ENCODE results near the gene ZFAND3. TPM values are rescaled to one million over a fixed set of nuclear protein-coding genes. Genes with fewer than 3 reads are reported as not detected.

ZFAND3 gene
- total RNA-seq, 4 donors from 2014 or later: 45.0 to 55.2 (median 49.5) TPM

GRCh38 chr6:37882292-37882691 lies 62.8 kb downstream of the ZFAND3 start:
- peaks cover 32 to 50% of the 10 kb centered on the region in 2 donors for H3K4me1 ChIP-seq
- DNase-seq: no peak
- H3K9me3 ChIP-seq: no peaks in the 10 kb centered on the region
- no peak overlapping the region for H3K4me3 ChIP-seq
- TF ChIP-seq POLR2A (IDR thresholded peaks at IDR 0.05) (no peak), CTCF (IDR thresholded peaks at IDR 0.05 in 4 of 5, conservative IDR thresholded peaks at IDR 0.05 in 1 of 5) (no peak)
- ATAC-seq: no peak
- no peak overlapping the region for H3K27ac ChIP-seq
- no peaks in the 10 kb centered on the region for H3K36me3 ChIP-seq
- in situ Hi-C loops (cut with MboI; ENCODE audit: low sequenced_read_pairs in 4 of 4) (no loop called here), intact Hi-C loops (cut with DNase I; ENCODE audit: low total_unique reads) (no loop called here)
- no peaks in the 10 kb centered on the region for H3K27me3 ChIP-seq

GRCh38 chr6:37882724-37883413 lies 63.3 kb downstream of the ZFAND3 start:
- no peaks in the 10 kb centered on the region for H3K27me3 ChIP-seq
- no peak overlapping the region for H3K27ac ChIP-seq
- H3K4me1 ChIP-seq: peaks cover 30 to 52% of the 10 kb centered on the region in 2 donors
- in situ Hi-C loops (cut with MboI; ENCODE audit: low sequenced_read_pairs in 4 of 4) (no loop called here), intact Hi-C loops (cut with DNase I; ENCODE audit: low total_unique reads) (no loop called here)
- DNase-seq (no peak), ATAC-seq (no peak)
- TF ChIP-seq POLR2A (IDR thresholded peaks at IDR 0.05) (no peak), CTCF (IDR thresholded peaks at IDR 0.05 in 4 of 5, conservative IDR thresholded peaks at IDR 0.05 in 1 of 5) (no peak)
- no peaks in the 10 kb centered on the region for H3K9me3 ChIP-seq
- no peaks in the 10 kb centered on the region for H3K36me3 ChIP-seq
- H3K4me3 ChIP-seq: no peak overlapping the region

- intact Hi-C loops (cut with DNase I; ENCODE audit: low total_unique reads): no loop called here
These were observed 65.0 kb downstream of the ZFAND3 start for GRCh38 chr6:37884548-37884947.

GRCh38 chr6:37889051-37889450 lies 69.5 kb downstream of the ZFAND3 start:
- ATAC-seq (no peak), DNase-seq (no peak)
- TF ChIP-seq CTCF (IDR thresholded peaks at IDR 0.05 in 4 of 5, conservative IDR thresholded peaks at IDR 0.05 in 1 of 5) (no peak), POLR2A (IDR thresholded peaks at IDR 0.05) (no peak)
- intact Hi-C loops (cut with DNase I; ENCODE audit: low total_unique reads): no loop called here
- H3K36me3 ChIP-seq: no peaks in the 10 kb centered on the region
- peaks cover 26 to 31% of the 10 kb centered on the region in 2 donors for H3K4me1 ChIP-seq
- no peaks in the 10 kb centered on the region for H3K27me3 ChIP-seq
- H3K27ac ChIP-seq: no peak overlapping the region
- H3K9me3 ChIP-seq: no peaks in the 10 kb centered on the region
- no peak overlapping the region for H3K4me3 ChIP-seq
- in situ Hi-C loops (cut with MboI; ENCODE audit: low sequenced_read_pairs in 4 of 4): no loop called here

More at GRCh38 chr6:37884548-37884947, 65.0 kb downstream of the ZFAND3 start:
- no peak for ATAC-seq
- no peak overlapping the region for H3K27ac ChIP-seq
- no peak for DNase-seq
- in situ Hi-C loops (cut with MboI; ENCODE audit: low sequenced_read_pairs in 4 of 4): no loop called here
- H3K4me3 ChIP-seq: no peak overlapping the region
- no peak for TF ChIP-seq CTCF (IDR thresholded peaks at IDR 0.05 in 4 of 5, conservative IDR thresholded peaks at IDR 0.05 in 1 of 5)
- H3K27me3 ChIP-seq: no peaks in the 10 kb centered on the region
- H3K4me1 ChIP-seq: peaks cover 28 to 52% of the 10 kb centered on the region in 2 donors
- H3K9me3 ChIP-seq: no peaks in the 10 kb centered on the region
- no peaks in the 10 kb centered on the region for H3K36me3 ChIP-seq

- H3K9me3 ChIP-seq: no peaks in the 10 kb centered on the region
- in situ Hi-C loops (cut with MboI; ENCODE audit: low sequenced_read_pairs in 4 of 4): no loop called here
- intact Hi-C loops (cut with DNase I; ENCODE audit: low total_unique reads): no loop called here
- TF ChIP-seq POLR2A (IDR thresholded peaks at IDR 0.05) (no peak), CTCF (IDR thresholded peaks at IDR 0.05 in 4 of 5, conservative IDR thresholded peaks at IDR 0.05 in 1 of 5) (no peak)
- no peak overlapping the region for H3K4me3 ChIP-seq
- no peaks in the 10 kb centered on the region for H3K36me3 ChIP-seq
- no peak overlapping the region for H3K27ac ChIP-seq
- DNase-seq (no peak), ATAC-seq (no peak)
- peaks cover 26 to 31% of the 10 kb centered on the region in 2 donors for H3K4me1 ChIP-seq
- H3K27me3 ChIP-seq: no peaks in the 10 kb centered on the region
These were observed 70.0 kb downstream of the ZFAND3 start for GRCh38 chr6:37889486-37889885.

Data from gastrocnemius medialis (tissue), 4 donors.